Thyroid gland (tissue), 4 donors: ENCODE measurements around the gene CTDP1. TPM values are rescaled to one million over a fixed set of nuclear protein-coding genes. Genes with fewer than 3 reads are reported as not detected.

ENCODE experiments used
- DNase-seq, 2 donors: peaks; one replicate each; pipeline ENCODE4 v3.0.0-alpha.2; 2019
- H3K27ac ChIP-seq, 3 donors: fragments of 200-600 bp; sonication (generic); 1 replicate in 2 of 3; 2 replicates in 1 of 3; pipeline ENCODE4 v1.5.1; 2016 to 2019; ENCODE audit warnings: mild to moderate bottlenecking in 1 of 3, moderate library complexity in 1 of 3
- H3K27me3 ChIP-seq: fragments of 200-600 bp; sonication (generic); one replicate; pipeline ENCODE4 v1.5.1; 2019
- H3K36me3 ChIP-seq, 2 donors: fragments of 200-600 bp; sonication (generic); one replicate each; pipeline ENCODE4 v1.5.1; 2016 to 2019
- H3K4me1 ChIP-seq, 2 donors: fragments of 200-600 bp; sonication (generic); one replicate each; pipeline ENCODE4 v1.5.1; 2017 to 2019
- H3K4me3 ChIP-seq, 3 donors: fragments of 200-600 bp; sonication (generic); replicated peaks in 1 of 3; 1 replicate in 2 of 3; 2 replicates in 1 of 3; pipeline ENCODE4 v1.5.1; 2016; ENCODE audit warnings: mild to moderate bottlenecking in 1 of 3
- H3K9me3 ChIP-seq: fragments of 200-600 bp; sonication (generic); one replicate; pipeline ENCODE4 v1.5.1; 2017
- CTCF ChIP-seq, 6 experiments: fragments of 200-600 bp in 3 of 6; fragments of 450-650 bp in 3 of 6; sonication (generic) in 3 of 6; IDR thresholded peaks; one replicate each; pipeline ENCODE4 v1.5.1; 2016 to 2019; ENCODE audit warnings: antibody characterized with exemption in 6 of 6, mild to moderate bottlenecking in 2 of 6, inconsistent platforms in 1 of 6, moderate library complexity in 1 of 6
- POLR2A ChIP-seq, 2 donors: fragments of 450-650 bp; IDR thresholded peaks; one replicate each; pipeline ENCODE4 v1.6.1; 2017; ENCODE audit warnings: antibody characterized with exemption in 2 of 2, mild to moderate bottlenecking in 2 of 2, moderate library complexity in 1 of 2
- WGBS, 2 donors: methylation state at CpG; one replicate each; pipeline ENCODE4 v1.1.5; 2017; 5-methylcytosine and 5-hydroxymethylcytosine counted together
- intact Hi-C: fragments of 100-400 bp; cut with DNase I; formaldehyde crosslinking; loops from one replicate; pipeline ENCODE4 v1.15.1; 2023
- total RNA-seq, 4 donors: library from RNA; depleted of rRNA; stranded (reverse); fragments of >200 nt; gene quantifications; one replicate each; pipeline ENCODE4 v1.2.3, GENCODE V29; 2016

Gene CTDP1
- total RNA-seq, 4 donors from 2014 or later: 18.5 to 23.6 (median 20.9) TPM

GRCh38 chr18:79712206-79712857 lies 32.7 kb downstream of the CTDP1 start:
- H3K27ac ChIP-seq: no peak overlapping the region
- TF ChIP-seq POLR2A (IDR thresholded peaks at IDR 0.05): no peak
- TF ChIP-seq CTCF (IDR thresholded peaks at IDR 0.05): no peak
- H3K4me3 ChIP-seq: no peak overlapping the region
- no peak for DNase-seq
- intact Hi-C loops: no loop called here
- WGBS, 2 donors: 91 to 94% methylated on average over 20 of the region's 20 CpGs
- H3K27me3 ChIP-seq: no peaks in the 10 kb centered on the region
- H3K9me3 ChIP-seq: no peaks in the 10 kb centered on the region
- no peaks in the 10 kb centered on the region for H3K4me1 ChIP-seq
- H3K36me3 ChIP-seq: peaks cover 26 to 33% of the 10 kb centered on the region in 2 donors

- no peak for TF ChIP-seq CTCF (IDR thresholded peaks at IDR 0.05)
- no peak for TF ChIP-seq POLR2A (IDR thresholded peaks at IDR 0.05)
- WGBS, 2 donors: 96 to 98% methylated on average over 11 of the region's 11 CpGs
- H3K36me3 ChIP-seq: peaks cover 32 to 35% of the 10 kb centered on the region in 2 donors
Observed at GRCh38 chr18:79713341-79713740, 33.7 kb downstream of the CTDP1 start.

GRCh38 chr18:79714531-79715240 lies 35.1 kb downstream of the CTDP1 start:
- no peak for DNase-seq
- Histone ChIP-seq H3K4me1 (no peaks in the 10 kb centered on the region), H3K27ac (no peak overlapping the region), H3K4me3 (no peak overlapping the region), H3K27me3 (no peaks in the 10 kb centered on the region), H3K9me3 (no peaks in the 10 kb centered on the region), H3K36me3 (peaks cover 35 to 42% of the 10 kb centered on the region in 2 donors)
- intact Hi-C loops: no loop called here
- 94 to 97% methylated on average over 34 to 35 of the region's 47 CpGs for WGBS, 2 donors
- no peak for TF ChIP-seq CTCF (IDR thresholded peaks at IDR 0.05)
- TF ChIP-seq POLR2A (IDR thresholded peaks at IDR 0.05): no peak

More at GRCh38 chr18:79713341-79713740, 33.7 kb downstream of the CTDP1 start:
- Histone ChIP-seq H3K4me1 (no peaks in the 10 kb centered on the region), H3K4me3 (no peak overlapping the region), H3K27ac (no peak overlapping the region), H3K9me3 (no peaks in the 10 kb centered on the region), H3K27me3 (no peaks in the 10 kb centered on the region)
- intact Hi-C loops: no loop called here
- no peak for DNase-seq

GRCh38 chr18:79715280-79715679 lies 35.7 kb downstream of the CTDP1 start:
- TF ChIP-seq CTCF (IDR thresholded peaks at IDR 0.05) (no peak), POLR2A (IDR thresholded peaks at IDR 0.05) (no peak)
- WGBS, 2 donors: 97% methylated on average over 21 to 22 of the region's 26 CpGs
- no peak for DNase-seq

GRCh38 chr18:79717059-79717458 lies 37.5 kb downstream of the CTDP1 start:
- DNase-seq: no peak
- Histone ChIP-seq H3K36me3 (peaks cover 35 to 42% of the 10 kb centered on the region in 2 donors), H3K27me3 (no peaks in the 10 kb centered on the region), H3K4me1 (peaks cover 11 to 13% of the 10 kb centered on the region in 2 donors), H3K9me3 (no peaks in the 10 kb centered on the region), H3K4me3 (no peak overlapping the region), H3K27ac (no peak overlapping the region)
- WGBS, 2 donors: 92 to 93% methylated on average over 3 to 5 of the region's 7 CpGs
- intact Hi-C loops: no loop called here
- TF ChIP-seq CTCF (IDR thresholded peaks at IDR 0.05) (no peak), POLR2A (IDR thresholded peaks at IDR 0.05) (no peak)

More at GRCh38 chr18:79715280-79715679, 35.7 kb downstream of the CTDP1 start:
- Histone ChIP-seq H3K4me3 (no peak overlapping the region), H3K27me3 (no peaks in the 10 kb centered on the region), H3K36me3 (peaks cover 35 to 42% of the 10 kb centered on the region in 2 donors), H3K9me3 (no peaks in the 10 kb centered on the region), H3K4me1 (no peaks in the 10 kb centered on the region), H3K27ac (no peak overlapping the region)
- intact Hi-C loops: no loop called here
